Prostate gland (tissue), 2 donors: ENCODE results near the gene A3GALT2.

Experiments used
- POLR2AphosphoS5 ChIP-seq: sonication (generic); formaldehyde crosslinking; IDR thresholded peaks from one replicate; pipeline ENCODE4 v1.6.1; 2017; ENCODE audit warnings: antibody characterized with exemption
- TF ChIP-seq, protein P1 (sequence below), 4 experiments: fragments of 200-600 bp in 2 of 4; fragments of 450-650 bp in 2 of 4; sonication (generic) in 2 of 4; IDR thresholded peaks; 1 replicate in 3 of 4; 2 replicates in 1 of 4; pipeline ENCODE4 v1.5.1; 2016 to 2019; ENCODE audit warnings: antibody characterized with exemption in 4 of 4, mild to moderate bottlenecking in 2 of 4, moderate library complexity in 2 of 4

DNA sequence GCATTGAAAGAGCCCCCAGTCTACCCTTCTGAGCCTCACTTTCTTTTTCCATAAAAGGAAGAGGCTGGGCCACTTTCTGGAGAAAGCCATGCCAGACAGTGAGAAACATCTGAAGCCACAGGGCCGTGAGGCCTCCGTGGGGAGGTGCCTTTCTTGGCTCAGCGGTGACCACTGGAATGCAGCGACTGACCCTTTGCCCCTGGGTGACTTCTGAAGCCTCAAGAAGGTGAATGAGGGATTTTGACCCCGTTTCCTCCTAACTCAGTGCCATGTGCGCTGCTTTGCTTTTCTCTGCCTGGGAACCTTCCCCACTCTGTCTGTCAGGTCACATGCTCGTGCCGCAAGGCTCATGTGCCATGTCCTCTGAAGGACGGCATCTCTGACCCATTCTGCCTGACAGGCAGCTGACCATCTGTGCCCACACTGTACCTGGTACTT, 44.7 kb upstream of the A3GALT2 start:
- TF ChIP-seq POLR2AphosphoS5 = no peak
- TF ChIP-seq, protein P1, sequence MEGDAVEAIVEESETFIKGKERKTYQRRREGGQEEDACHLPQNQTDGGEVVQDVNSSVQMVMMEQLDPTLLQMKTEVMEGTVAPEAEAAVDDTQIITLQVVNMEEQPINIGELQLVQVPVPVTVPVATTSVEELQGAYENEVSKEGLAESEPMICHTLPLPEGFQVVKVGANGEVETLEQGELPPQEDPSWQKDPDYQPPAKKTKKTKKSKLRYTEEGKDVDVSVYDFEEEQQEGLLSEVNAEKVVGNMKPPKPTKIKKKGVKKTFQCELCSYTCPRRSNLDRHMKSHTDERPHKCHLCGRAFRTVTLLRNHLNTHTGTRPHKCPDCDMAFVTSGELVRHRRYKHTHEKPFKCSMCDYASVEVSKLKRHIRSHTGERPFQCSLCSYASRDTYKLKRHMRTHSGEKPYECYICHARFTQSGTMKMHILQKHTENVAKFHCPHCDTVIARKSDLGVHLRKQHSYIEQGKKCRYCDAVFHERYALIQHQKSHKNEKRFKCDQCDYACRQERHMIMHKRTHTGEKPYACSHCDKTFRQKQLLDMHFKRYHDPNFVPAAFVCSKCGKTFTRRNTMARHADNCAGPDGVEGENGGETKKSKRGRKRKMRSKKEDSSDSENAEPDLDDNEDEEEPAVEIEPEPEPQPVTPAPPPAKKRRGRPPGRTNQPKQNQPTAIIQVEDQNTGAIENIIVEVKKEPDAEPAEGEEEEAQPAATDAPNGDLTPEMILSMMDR (IDR thresholded peaks at IDR 0.05) = no peak
